ENCODE results near the gene FGF22.

FGF22 gene

GRCh38 chr19:657611-658010, 17.9 kb downstream of the FGF22 start:
- no peak for TF ChIP-seq CTCF (IDR thresholded peaks at IDR 0.05; ENCODE audit: unreplicated experiment in 3 of 3)
- Mint-ChIP-seq H3K36me3 (ENCODE audit: low read depth) (peaks cover 4% of the 10 kb centered on the region), H3K4me1 (peaks cover 42% of the 10 kb centered on the region), H3K9me3 (no peaks in the 10 kb centered on the region), H3K4me3 (no peak overlapping the region), H3K27ac (no peak overlapping the region), H3K27me3 (ENCODE audit: low read depth) (no peaks in the 10 kb centered on the region)

- Mint-ChIP-seq H3K4me1 (peaks cover 42% of the 10 kb centered on the region), H3K36me3 (ENCODE audit: low read depth) (peaks cover 4% of the 10 kb centered on the region), H3K9me3 (no peaks in the 10 kb centered on the region), H3K27ac (no peak overlapping the region), H3K27me3 (ENCODE audit: low read depth) (no peaks in the 10 kb centered on the region), H3K4me3 (no peak overlapping the region)
- no peak for TF ChIP-seq CTCF (IDR thresholded peaks at IDR 0.05; ENCODE audit: unreplicated experiment in 3 of 3)
These were observed 18.6 kb downstream of the FGF22 start for GRCh38 chr19:658059-658839.

GRCh38 chr19:658916-659839, 19.5 kb downstream of the FGF22 start:
- Mint-ChIP-seq H3K27ac (peak overlapping the region in 1 of 3 experiments; percentile 52), H3K36me3 (ENCODE audit: low read depth) (no peaks in the 10 kb centered on the region), H3K9me3 (no peaks in the 10 kb centered on the region), H3K27me3 (ENCODE audit: low read depth) (no peaks in the 10 kb centered on the region), H3K4me3 (peak overlapping the region; percentile 10 to 43 (median 11)), H3K4me1 (peaks cover 38% of the 10 kb centered on the region)
- TF ChIP-seq CTCF (IDR thresholded peaks at IDR 0.05; ENCODE audit: unreplicated experiment in 3 of 3): no peak

- H3K4me3 Mint-ChIP-seq: peak overlapping the region; percentile 82 to 83 (median 83)
- H3K27ac Mint-ChIP-seq: peak overlapping the region; percentile 54 to 89 (median 88)
- H3K9me3 Mint-ChIP-seq: no peaks in the 10 kb centered on the region
- TF ChIP-seq CTCF (IDR thresholded peaks at IDR 0.05; ENCODE audit: unreplicated experiment in 3 of 3): no peak
- H3K4me1 Mint-ChIP-seq: peaks cover 33% of the 10 kb centered on the region
- no peaks in the 10 kb centered on the region for H3K27me3 Mint-ChIP-seq (ENCODE audit: low read depth)
- no peaks in the 10 kb centered on the region for H3K36me3 Mint-ChIP-seq (ENCODE audit: low read depth)
These were observed 21.2 kb downstream of the FGF22 start for GRCh38 chr19:660793-661426.

- no peak for TF ChIP-seq CTCF (IDR thresholded peaks at IDR 0.05; ENCODE audit: unreplicated experiment in 3 of 3)
- Mint-ChIP-seq H3K9me3 (no peaks in the 10 kb centered on the region), H3K27ac (peak overlapping the region; percentile 54 to 89 (median 88)), H3K36me3 (ENCODE audit: low read depth) (no peaks in the 10 kb centered on the region), H3K27me3 (ENCODE audit: low read depth) (no peaks in the 10 kb centered on the region), H3K4me1 (peaks cover 28% of the 10 kb centered on the region), H3K4me3 (peak overlapping the region; percentile 82 to 83 (median 83))
These were observed 21.9 kb downstream of the FGF22 start for GRCh38 chr19:661427-662196.
